ENCODE data around the gene NOS1. TPM values are rescaled to one million over a fixed set of nuclear protein-coding genes. Genes with fewer than 3 reads are reported as not detected.
"Not testable (repeated sequence)": the region's sequence is repeated elsewhere in the genome, so short reads cannot be mapped to it uniquely, and the experiment has no call there.

NOS1 gene
- total RNA-seq, 2 experiments from 2014 or later: not detected

DNA sequence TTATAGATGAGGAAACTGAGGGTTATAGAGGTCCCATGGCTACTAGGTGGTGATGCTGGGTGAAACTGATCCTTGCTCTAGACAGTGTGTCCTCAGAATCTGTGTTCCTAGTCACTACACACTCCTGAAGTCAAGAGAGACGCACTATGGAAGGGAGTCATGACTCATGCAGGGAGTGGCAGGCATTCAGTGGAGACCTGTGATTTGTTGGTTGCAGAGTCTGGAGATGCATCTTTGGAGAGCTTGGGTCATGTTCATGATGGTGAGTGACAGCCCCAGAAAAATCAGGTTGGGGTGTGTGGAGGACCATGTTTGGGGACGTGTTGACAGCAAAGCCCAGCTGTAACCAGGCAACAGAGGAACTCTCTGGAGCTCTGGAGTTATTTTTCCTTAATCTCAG, 133.2 kb downstream of the NOS1 start:
- intact Hi-C loops (cut with micrococcal nuclease): no loop called here
- no peak for DNase-seq
- Mint-ChIP-seq H3K27me3 (peaks cover 10% of the 10 kb centered on the region), H3K4me3 (no peak overlapping the region), H3K36me3 (no peaks in the 10 kb centered on the region), H3K4me1 (ENCODE audit: low read depth) (no peaks in the 10 kb centered on the region), H3K9me3 (no peaks in the 10 kb centered on the region), H3K27ac (no peak overlapping the region)
- ChIA-PET CTCF (no interaction called here), POLR2A (no interaction called here)

DNA sequence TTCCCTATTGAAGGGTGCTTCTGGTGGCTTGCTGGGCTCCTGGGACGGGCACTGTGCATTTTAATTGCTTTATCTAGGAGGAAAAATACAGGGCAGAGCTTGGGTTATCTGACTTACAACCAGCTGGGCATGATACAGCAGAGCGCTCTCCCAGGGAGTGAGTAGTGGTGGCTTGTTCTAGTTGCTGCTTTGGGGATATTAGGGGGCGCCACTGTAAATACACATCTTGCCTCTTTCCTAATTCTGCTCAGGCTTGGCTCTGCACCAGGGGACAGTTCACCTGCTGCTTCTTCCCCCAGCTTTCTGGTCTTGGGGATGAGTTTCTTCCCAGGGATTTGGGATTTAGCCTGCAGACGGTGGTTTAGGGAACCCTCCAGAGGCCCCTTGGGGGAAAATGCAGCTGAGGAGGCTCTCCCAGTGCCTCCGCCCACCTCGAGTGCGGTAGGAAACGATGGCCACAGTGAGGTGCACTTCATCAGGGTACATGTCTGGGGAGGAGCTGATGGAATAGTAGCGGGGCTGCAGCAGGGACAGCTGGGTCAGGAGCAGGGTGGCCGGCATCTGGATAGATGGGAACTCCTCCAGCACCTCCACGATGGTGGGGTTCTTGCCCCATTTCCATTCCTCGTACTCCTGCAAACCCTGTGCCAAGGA, 134.3 kb downstream of the NOS1 start:
- no peaks in the 10 kb centered on the region for H3K4me1 Mint-ChIP-seq (ENCODE audit: low read depth)
- intact Hi-C loops (cut with micrococcal nuclease): no loop called here
- no peak overlapping the region for H3K4me3 Mint-ChIP-seq
- no peaks in the 10 kb centered on the region for H3K9me3 Mint-ChIP-seq
- POLR2A ChIA-PET: no interaction called here
- peaks cover 9% of the 10 kb centered on the region for H3K27me3 Mint-ChIP-seq
- DNase-seq: no peak
- no peaks in the 10 kb centered on the region for H3K36me3 Mint-ChIP-seq
- CTCF ChIA-PET: interaction anchor here (1.0 to 1.3 kb wide), 2 partner anchors 9 to 610 kb away, joined by 3 to 4 read pairs; no protein-coding TSS in a partner anchor
- no peak overlapping the region for H3K27ac Mint-ChIP-seq

DNA sequence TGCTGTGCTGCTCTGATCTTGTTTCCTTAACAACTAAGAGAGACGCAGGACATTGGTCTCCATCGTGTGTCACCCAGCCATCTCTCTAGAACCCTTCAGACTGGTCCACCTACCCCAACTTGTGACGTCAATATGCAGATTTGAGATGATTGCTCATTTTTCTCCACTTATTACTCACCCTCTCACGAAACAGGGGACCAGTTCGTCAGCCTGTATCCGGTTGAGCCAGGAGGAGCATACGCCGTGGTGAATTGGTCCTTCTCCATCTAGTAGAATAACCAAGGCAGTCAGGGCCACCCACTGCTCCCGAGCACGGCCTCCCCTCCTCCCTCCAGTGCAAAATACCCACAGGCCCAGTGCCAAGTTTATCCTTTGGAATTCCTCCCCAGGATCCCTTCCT, 134.9 kb downstream of the NOS1 start:
- peaks cover 8% of the 10 kb centered on the region for H3K27me3 Mint-ChIP-seq
- H3K27ac Mint-ChIP-seq: no peak overlapping the region
- POLR2A ChIA-PET: no interaction called here
- intact Hi-C loops (cut with micrococcal nuclease): no loop called here
- H3K4me3 Mint-ChIP-seq: no peak overlapping the region
- H3K36me3 Mint-ChIP-seq: no peaks in the 10 kb centered on the region
- CTCF ChIA-PET: interaction anchor here (1.0 to 1.3 kb wide), 2 partner anchors 9 to 612 kb away, joined by 3 to 4 read pairs; no protein-coding TSS in a partner anchor
- no peaks in the 10 kb centered on the region for H3K4me1 Mint-ChIP-seq (ENCODE audit: low read depth)
- no peak for DNase-seq
- no peaks in the 10 kb centered on the region for H3K9me3 Mint-ChIP-seq

DNA sequence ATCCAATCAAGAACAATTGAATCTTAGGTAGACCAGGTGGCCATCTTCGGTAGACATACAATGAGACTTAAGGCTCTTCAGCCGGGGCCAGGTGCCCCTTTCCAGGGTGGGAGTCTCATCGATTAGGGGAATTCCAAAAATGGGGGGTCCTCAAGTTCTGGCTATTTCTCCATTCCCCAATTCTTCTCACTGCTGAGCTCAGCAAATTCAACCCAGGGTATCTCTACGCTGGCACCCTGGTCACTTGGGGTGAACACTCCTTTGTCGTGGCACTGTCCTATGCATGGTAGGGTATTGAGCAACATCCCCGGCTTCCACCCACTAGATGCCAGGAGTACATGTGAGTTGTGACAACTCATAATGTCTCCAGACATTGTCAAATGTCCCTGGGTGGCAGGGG, 136.2 kb downstream of the NOS1 start:
- no peak overlapping the region for H3K4me3 Mint-ChIP-seq
- ChIA-PET POLR2A (no interaction called here), CTCF (interaction anchor here (0.9 kb wide), 1 partner anchor 12 kb away, joined by 3 read pairs; no protein-coding TSS in a partner anchor)
- no peaks in the 10 kb centered on the region for H3K4me1 Mint-ChIP-seq (ENCODE audit: low read depth)
- no peak for DNase-seq
- H3K27me3 Mint-ChIP-seq: peaks cover 8% of the 10 kb centered on the region
- no peaks in the 10 kb centered on the region for H3K9me3 Mint-ChIP-seq
- intact Hi-C loops (cut with micrococcal nuclease): no loop called here
- H3K27ac Mint-ChIP-seq: no peak overlapping the region
- no peaks in the 10 kb centered on the region for H3K36me3 Mint-ChIP-seq

DNA sequence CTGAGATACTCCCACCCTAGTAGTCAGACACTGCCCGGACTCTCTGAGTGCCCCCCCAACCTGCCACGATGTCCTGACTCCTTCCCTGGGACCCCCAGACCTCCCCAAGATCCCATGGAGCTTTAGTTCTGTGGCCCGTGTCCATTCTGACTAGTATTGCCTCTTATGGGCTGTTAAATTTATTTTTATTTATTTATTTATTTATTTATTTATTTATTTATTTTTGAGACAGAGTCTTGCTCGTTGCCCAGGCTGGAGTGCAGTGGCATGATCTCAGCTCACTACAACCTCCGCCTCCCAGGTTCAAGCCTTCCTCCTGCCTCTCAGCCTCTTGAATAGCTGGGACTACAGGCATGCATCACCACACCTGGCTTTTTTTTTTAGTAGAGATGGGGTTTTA, 140.5 kb downstream of the NOS1 start:
- H3K4me1 Mint-ChIP-seq (ENCODE audit: low read depth); POLR2A ChIA-PET; H3K27me3 Mint-ChIP-seq; H3K4me3 Mint-ChIP-seq; CTCF ChIA-PET; H3K36me3 Mint-ChIP-seq; DNase-seq; H3K27ac Mint-ChIP-seq; intact Hi-C loops (cut with micrococcal nuclease); H3K9me3 Mint-ChIP-seq: not testable (repeated sequence)

DNA sequence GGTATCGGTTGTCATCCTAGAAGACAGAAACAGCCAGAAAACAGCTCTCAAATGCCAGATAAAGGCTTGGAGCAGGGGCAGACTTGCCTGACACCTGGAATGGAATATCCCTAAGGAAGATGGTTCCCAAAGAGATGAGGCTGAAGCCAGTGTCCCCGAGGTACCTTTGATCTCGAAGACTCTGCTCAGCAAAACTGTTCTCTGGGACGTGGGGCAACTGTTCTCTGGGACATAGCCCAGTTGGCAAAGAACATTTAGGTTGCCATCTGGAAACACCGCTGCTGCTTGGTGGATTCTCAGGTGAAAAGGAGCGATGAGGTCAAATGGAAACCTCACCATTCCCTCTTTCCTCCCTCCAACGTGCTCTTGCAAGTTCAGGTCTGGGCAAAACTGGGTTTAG, 143.3 kb downstream of the NOS1 start:
- H3K9me3 Mint-ChIP-seq: no peaks in the 10 kb centered on the region
- intact Hi-C loops (cut with micrococcal nuclease): no loop called here
- CTCF ChIA-PET: no interaction called here

DNA sequence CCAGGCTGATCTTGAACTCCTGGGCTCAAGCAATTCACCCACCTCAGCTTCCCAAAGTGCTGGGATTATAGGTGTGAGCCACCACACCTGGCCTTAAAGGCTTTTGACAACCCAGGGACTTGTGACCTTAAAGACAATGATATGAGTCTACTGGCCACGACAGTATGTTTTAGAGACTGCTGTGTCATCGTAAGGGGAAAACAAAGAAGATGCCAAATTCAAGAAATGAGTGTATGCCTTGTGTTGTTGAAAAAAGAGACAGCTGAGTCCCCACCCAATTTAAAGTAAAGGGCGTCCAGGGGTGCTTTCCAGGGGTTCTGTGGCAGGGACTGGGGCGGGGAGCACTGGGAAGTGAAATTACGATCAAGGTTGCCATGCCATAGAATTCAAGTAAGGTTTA, 144.7 kb downstream of the NOS1 start:
- H3K27me3 Mint-ChIP-seq: peaks cover 7% of the 10 kb centered on the region
- no peak overlapping the region for H3K4me3 Mint-ChIP-seq
- no peaks in the 10 kb centered on the region for H3K9me3 Mint-ChIP-seq
- H3K4me1 Mint-ChIP-seq (ENCODE audit: low read depth): no peaks in the 10 kb centered on the region
- CTCF ChIA-PET: no interaction called here
- no peak overlapping the region for H3K27ac Mint-ChIP-seq
- intact Hi-C loops (cut with micrococcal nuclease): no loop called here
- DNase-seq: no peak
- POLR2A ChIA-PET: no interaction called here
- H3K36me3 Mint-ChIP-seq: no peaks in the 10 kb centered on the region

More for the DNA sequence above, 143.3 kb downstream of the NOS1 start:
- no peaks in the 10 kb centered on the region for H3K4me1 Mint-ChIP-seq (ENCODE audit: low read depth)
- peaks cover 9% of the 10 kb centered on the region for H3K27me3 Mint-ChIP-seq
- H3K27ac Mint-ChIP-seq: no peak overlapping the region
- no peak for DNase-seq
- POLR2A ChIA-PET: no interaction called here
- H3K4me3 Mint-ChIP-seq: no peak overlapping the region
- H3K36me3 Mint-ChIP-seq: no peaks in the 10 kb centered on the region

DNA sequence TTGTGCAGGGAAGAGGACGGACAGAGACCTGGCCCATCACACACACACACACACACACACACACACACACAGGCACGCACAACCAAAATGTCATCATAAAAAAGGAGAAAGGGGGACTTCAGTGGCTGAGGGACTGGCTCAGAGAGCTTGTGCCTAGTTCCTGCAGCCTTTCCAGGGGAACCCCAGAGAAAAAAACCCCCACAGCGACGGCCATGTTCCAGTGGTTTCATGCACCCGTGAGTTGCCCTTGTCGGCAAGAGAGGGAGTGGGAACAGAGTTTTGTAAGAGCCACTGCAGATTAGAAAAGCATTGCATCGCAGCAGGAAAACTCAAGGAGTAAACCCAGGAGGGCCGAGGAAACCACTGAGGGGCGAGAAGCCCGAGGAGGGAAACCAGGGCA, 146.6 kb downstream of the NOS1 start:
- DNase-seq: no peak
- H3K27me3 Mint-ChIP-seq: peaks cover 4% of the 10 kb centered on the region
- intact Hi-C loops (cut with micrococcal nuclease): no loop called here
- H3K4me3 Mint-ChIP-seq: no peak overlapping the region
- no peaks in the 10 kb centered on the region for H3K4me1 Mint-ChIP-seq (ENCODE audit: low read depth)
- no peaks in the 10 kb centered on the region for H3K9me3 Mint-ChIP-seq
- no peaks in the 10 kb centered on the region for H3K36me3 Mint-ChIP-seq
- no peak overlapping the region for H3K27ac Mint-ChIP-seq
- CTCF ChIA-PET: interaction anchor here (0.6 to 1.5 kb wide), 2 partner anchors 373 to 641 kb away, joined by 3 read pairs; no protein-coding TSS in a partner anchor
- POLR2A ChIA-PET: no interaction called here

DNA sequence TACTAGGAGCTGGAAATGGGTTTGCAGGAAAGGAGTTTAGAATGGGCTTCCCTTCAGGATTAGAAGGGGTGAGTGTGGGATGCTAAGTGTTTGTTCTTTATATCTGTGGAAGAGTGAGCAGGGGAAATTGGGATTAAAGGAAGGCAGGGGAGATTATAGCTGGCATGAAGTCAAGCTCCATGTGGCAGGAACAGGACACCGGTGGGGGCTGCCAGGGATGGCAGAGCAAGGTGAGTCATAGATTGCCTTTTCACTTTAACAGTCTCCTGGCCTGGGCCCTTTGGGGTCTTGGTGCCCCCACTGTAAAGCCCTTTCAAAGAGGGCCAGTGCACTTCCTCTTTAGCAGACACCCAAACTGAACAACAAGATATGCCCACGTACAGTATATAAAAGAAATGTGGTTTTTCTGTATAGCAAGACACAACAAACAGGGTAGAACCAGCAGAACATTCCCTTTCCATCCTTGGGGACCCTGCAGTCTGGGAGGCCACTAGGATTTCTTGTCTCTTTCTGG, 148.1 kb downstream of the NOS1 start:
- POLR2A ChIA-PET: no interaction called here
- intact Hi-C loops (cut with micrococcal nuclease): no loop called here

DNA sequence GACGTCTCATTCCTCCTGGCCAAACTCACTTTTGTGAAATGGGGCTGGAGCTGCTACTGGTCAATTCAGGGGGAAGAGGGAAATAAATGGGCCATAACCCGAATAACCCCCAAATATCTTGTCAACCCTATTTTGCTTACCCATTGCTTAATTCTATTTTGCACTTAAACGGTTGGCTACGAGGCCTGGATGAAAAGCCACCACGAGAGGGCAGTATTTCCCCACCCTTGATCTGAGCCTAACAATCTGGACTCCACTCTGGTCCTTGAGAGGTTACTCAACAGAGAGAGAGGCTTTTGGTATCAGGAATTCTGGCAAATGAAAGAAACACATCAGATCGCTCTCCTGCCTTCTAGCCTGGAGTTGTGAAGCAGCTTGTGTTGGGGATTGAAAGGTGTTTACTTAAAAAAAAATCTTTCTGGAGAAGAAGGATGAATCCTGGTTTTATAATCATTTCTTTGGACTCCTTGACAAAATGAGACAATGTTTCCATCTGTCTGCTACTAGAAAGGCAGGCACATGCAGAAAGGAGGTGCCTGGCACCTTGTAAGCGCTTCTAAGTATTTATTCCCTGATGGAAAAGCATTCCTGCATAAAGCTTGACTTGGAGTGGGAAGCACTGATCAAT, 148.7 kb downstream of the NOS1 start:
- Mint-ChIP-seq H3K4me3 (no peak overlapping the region), H3K9me3 (no peaks in the 10 kb centered on the region), H3K36me3 (no peaks in the 10 kb centered on the region), H3K27ac (no peak overlapping the region), H3K27me3 (peaks cover 7% of the 10 kb centered on the region), H3K4me1 (ENCODE audit: low read depth) (no peaks in the 10 kb centered on the region)
- DNase-seq: peak; percentile 75
- ChIA-PET CTCF (interaction anchor here (0.7 to 4.4 kb wide), 7 partner anchors 24 to 637 kb away, joined by 3 to 32 read pairs (median 6); no protein-coding TSS in a partner anchor), POLR2A (no interaction called here)
- intact Hi-C loops (cut with micrococcal nuclease): loop anchor here (1.0 kb wide), 2 partner anchors 375 to 625 kb away; no protein-coding TSS in a partner anchor

More for the DNA sequence above, 148.1 kb downstream of the NOS1 start:
- Mint-ChIP-seq H3K4me1 (ENCODE audit: low read depth) (no peaks in the 10 kb centered on the region), H3K4me3 (no peak overlapping the region), H3K9me3 (no peaks in the 10 kb centered on the region), H3K36me3 (no peaks in the 10 kb centered on the region), H3K27ac (no peak overlapping the region), H3K27me3 (peaks cover 6% of the 10 kb centered on the region)
- CTCF ChIA-PET: interaction anchor here (0.7 to 4.4 kb wide), 6 partner anchors 23 to 636 kb away, joined by 3 to 32 read pairs (median 6); no protein-coding TSS in a partner anchor
- no peak for DNase-seq

DNA sequence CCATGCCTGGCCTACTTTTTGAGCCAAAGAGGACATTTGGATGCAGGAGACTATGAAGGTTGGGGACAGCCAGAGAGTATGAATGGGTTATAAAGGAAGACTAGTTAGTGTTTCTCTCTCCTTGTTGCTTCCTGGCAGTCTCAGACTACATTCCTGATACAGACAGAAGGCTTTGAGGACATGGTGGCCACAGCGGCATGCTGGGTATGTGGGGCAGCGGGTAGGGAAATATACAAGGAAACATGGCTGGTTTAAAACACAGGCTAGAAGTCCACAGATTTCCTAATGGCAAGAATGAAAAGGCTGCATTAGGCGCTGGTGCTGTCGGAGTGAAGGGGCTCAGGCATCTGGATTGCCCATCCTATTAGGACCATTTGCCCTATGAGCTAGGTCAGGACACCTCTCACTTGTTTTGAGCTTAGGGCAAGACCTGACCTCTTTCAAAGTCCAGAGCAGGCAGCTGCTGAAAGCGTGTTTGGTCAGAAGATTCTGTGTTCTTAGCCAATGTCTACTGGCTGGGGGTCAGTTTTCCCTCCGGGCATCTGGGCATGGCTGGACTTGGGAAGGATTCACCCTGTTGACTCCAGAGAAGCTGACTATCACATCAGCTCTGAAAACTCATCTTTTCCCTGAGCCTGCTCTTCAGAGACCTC, 151.0 kb downstream of the NOS1 start:
- no peaks in the 10 kb centered on the region for H3K36me3 Mint-ChIP-seq
- peaks cover 10% of the 10 kb centered on the region for H3K27me3 Mint-ChIP-seq
- CTCF ChIA-PET: interaction anchor here (0.6 to 4.4 kb wide), 5 partner anchors 11 to 1223 kb away, joined by 3 to 32 read pairs (median 7); no protein-coding TSS in a partner anchor
- POLR2A ChIA-PET: no interaction called here
- no peaks in the 10 kb centered on the region for H3K9me3 Mint-ChIP-seq
- intact Hi-C loops (cut with micrococcal nuclease): no loop called here
- DNase-seq: no peak
- no peak overlapping the region for H3K27ac Mint-ChIP-seq
- no peak overlapping the region for H3K4me3 Mint-ChIP-seq
- H3K4me1 Mint-ChIP-seq (ENCODE audit: low read depth): no peaks in the 10 kb centered on the region

DNA sequence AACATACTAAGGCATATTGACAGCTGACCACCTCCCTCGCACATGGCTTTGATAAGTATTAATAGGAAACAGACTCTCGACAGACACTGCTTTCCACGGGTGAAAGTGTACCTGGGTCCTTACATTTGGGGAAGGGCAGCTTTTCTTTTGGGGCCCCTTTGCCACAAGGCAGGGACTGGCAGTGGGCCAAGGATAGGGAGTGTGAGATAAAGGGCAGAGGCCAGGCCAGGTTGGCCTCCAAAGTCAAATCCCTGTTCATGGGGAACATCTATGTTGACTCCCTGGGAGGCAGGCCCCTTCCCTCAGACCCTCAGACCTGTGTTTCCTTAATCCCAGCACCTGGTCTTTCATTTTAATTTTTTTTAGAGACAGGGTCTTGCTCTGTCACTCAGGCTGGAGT, 151.8 kb downstream of the NOS1 start:
- no peaks in the 10 kb centered on the region for H3K4me1 Mint-ChIP-seq (ENCODE audit: low read depth)
- CTCF ChIA-PET: interaction anchor here (1.4 kb wide), 1 partner anchor 11 kb away, joined by 5 read pairs; no protein-coding TSS in a partner anchor
- no peaks in the 10 kb centered on the region for H3K36me3 Mint-ChIP-seq
- POLR2A ChIA-PET: no interaction called here
- intact Hi-C loops (cut with micrococcal nuclease): no loop called here
- H3K27ac Mint-ChIP-seq: no peak overlapping the region
- no peaks in the 10 kb centered on the region for H3K9me3 Mint-ChIP-seq
- H3K27me3 Mint-ChIP-seq: peaks cover 10% of the 10 kb centered on the region
- no peak for DNase-seq
- H3K4me3 Mint-ChIP-seq: no peak overlapping the region
